Measurements from ENCODE around the gene IVNS1ABP.
A peak's percentile ranks its signal among the peaks of the same experiment; 100 is the strongest.
"Not testable (repeated sequence)": the region's sequence is repeated elsewhere in the genome, so short reads cannot be mapped to it uniquely, and the experiment has no call there.

The IVNS1ABP gene

DNA sequence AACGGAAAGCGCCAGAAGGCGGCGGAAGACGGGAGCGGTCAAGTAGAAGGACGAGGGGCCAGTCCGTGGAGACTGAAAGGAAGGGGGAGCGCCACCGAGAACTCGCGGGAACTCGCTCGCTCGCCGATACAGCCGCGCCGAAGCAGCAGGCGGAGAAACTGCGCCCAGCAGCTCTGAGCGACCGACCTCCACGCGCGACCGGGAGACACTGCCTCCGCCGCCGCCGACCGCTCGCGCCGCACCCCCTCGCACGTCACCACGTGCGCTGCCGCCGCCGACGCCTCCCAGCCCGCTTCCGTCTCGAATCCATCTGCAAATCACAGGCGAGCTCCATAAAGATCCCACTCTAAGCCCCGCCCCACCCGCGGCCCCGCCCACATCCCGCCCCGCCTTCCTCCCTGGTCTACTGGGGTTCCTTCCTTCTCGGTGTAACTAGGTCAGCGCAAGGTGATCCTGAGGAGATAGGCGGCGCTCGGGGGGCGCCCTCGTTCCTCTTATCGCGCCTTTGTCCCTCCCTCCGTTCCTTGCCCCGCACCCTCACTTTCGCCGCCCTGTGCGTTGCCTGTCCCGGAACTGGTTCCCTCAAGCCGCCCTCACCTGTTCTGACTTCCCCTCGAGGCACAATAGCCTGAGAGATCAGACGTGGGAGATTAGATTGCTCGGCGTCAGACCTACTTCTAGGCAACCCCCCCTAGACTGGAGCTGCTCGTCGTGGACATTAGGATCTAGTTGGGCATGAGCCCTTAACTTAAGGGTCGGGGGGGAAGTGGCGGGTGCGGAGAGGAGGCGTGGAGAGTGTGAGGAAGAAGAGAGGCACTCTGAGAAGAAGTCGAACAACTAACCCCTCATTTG is at the start of gene IVNS1ABP:
Gene IVNS1ABP (minus strand): TSS at position 210 of the 852 bp plus-strand sequence. CDS start 7,750 bp downstream, outside the sequence.
- DNase-seq (ENCODE audit: low spot score), result peak; percentile 97
- POLR2A ChIA-PET (ENCODE audit: low non-redundant PET), result interaction anchor here (0.6 to 0.7 kb wide), 4 partner anchors 20 to 552 kb away, joined by 3 to 6 read pairs (median 4); no protein-coding TSS in a partner anchor
- TF ChIP-seq, protein P1, sequence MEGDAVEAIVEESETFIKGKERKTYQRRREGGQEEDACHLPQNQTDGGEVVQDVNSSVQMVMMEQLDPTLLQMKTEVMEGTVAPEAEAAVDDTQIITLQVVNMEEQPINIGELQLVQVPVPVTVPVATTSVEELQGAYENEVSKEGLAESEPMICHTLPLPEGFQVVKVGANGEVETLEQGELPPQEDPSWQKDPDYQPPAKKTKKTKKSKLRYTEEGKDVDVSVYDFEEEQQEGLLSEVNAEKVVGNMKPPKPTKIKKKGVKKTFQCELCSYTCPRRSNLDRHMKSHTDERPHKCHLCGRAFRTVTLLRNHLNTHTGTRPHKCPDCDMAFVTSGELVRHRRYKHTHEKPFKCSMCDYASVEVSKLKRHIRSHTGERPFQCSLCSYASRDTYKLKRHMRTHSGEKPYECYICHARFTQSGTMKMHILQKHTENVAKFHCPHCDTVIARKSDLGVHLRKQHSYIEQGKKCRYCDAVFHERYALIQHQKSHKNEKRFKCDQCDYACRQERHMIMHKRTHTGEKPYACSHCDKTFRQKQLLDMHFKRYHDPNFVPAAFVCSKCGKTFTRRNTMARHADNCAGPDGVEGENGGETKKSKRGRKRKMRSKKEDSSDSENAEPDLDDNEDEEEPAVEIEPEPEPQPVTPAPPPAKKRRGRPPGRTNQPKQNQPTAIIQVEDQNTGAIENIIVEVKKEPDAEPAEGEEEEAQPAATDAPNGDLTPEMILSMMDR (conservative IDR thresholded peaks at IDR 0.05; ENCODE audit: low read depth), result peak; percentile 61
- CTCF ChIA-PET, result interaction anchor here (0.5 to 1.6 kb wide), 7 partner anchors 27 to 363 kb away, joined by 3 to 5 read pairs (median 3); no protein-coding TSS in a partner anchor
- H3K27ac ChIP-seq, result peak within 1 kb of the TSS; percentile 95

DNA sequence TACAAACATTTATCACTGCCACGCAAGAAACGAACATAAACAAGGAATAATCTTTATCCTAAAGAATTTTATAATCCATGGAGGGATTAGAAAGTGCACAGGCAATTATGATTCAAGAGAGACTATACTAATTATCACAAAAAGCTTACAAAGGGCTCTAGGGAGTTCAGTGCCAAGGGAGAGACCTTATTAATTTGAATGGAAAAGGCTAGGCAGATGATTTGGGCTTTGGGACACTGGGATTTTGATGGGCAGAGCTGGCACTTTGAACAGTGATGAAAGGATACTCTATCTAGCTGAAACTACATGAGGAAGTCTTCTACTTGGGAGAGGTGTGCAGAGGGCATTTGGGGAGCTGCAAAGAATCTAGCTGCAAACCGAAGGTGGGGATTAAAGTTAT is 48.9 kb upstream of the IVNS1ABP start:
- H3K27ac ChIP-seq, result no peak overlapping the region
- ChIA-PET CTCF (interaction anchor here (0.6 kb wide), 2 partner anchors 33 to 1102 kb away, joined by 4 to 6 read pairs; no protein-coding TSS in a partner anchor), POLR2A (ENCODE audit: low non-redundant PET) (interaction anchor here (0.5 to 0.7 kb wide), 2 partner anchors 50 to 518 kb away, joined by 3 to 4 read pairs; no protein-coding TSS in a partner anchor)
- DNase-seq (ENCODE audit: low spot score), result no peak
- TF ChIP-seq, protein P1 (conservative IDR thresholded peaks at IDR 0.05; ENCODE audit: low read depth), result no peak

DNA sequence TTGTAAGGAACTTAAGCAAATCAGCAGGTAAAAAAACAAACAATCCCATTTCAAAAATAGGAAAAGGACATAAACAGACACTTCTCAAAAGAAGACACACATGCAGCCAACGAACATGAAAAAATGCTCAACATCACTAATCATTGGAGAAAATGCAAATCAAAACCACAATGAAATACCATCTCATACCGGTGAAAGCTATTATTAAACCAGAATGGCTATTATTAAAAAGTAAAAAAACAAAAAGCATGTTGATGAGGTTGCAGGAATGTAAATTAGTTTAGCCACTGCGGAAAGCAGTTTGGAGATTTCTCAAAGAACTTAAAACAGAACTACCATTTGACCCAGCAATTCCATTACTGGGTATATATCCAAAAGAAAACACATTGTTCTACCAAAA is 47.5 kb upstream of the IVNS1ABP start:
- DNase-seq (ENCODE audit: low spot score); POLR2A ChIA-PET (ENCODE audit: low non-redundant PET); H3K27ac ChIP-seq: not testable (repeated sequence)
- CTCF ChIA-PET, result interaction anchor here (0.8 kb wide), 1 partner anchor 232 kb away, joined by 3 read pairs; no protein-coding TSS in a partner anchor

DNA sequence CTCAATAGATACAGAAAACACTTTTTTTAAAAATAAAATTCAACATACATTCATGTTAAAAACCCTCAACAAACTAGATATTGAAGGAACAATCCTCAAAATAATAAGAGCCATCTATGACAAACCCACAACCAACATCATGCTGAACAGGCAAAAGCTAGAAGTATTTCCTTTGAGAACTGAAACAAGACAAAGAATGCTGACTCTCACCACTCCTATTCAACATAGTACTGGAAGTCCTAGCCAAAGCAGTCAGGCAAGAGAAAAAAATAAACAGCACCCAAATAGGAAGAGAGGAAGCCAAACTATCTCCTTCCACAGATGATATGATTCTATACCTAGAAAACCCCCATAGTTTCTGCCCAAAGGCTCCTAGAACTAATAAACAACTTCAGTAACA is 46.2 kb upstream of the IVNS1ABP start:
- POLR2A ChIA-PET (ENCODE audit: low non-redundant PET), result no interaction called here
- TF ChIP-seq, protein P1 (conservative IDR thresholded peaks at IDR 0.05; ENCODE audit: low read depth), result no peak
- no peak for DNase-seq (ENCODE audit: low spot score)
- no peak overlapping the region for H3K27ac ChIP-seq
- CTCF ChIA-PET, result interaction anchor here (0.8 kb wide), 1 partner anchor 1974 kb away, joined by 3 read pairs; no protein-coding TSS in a partner anchor

DNA sequence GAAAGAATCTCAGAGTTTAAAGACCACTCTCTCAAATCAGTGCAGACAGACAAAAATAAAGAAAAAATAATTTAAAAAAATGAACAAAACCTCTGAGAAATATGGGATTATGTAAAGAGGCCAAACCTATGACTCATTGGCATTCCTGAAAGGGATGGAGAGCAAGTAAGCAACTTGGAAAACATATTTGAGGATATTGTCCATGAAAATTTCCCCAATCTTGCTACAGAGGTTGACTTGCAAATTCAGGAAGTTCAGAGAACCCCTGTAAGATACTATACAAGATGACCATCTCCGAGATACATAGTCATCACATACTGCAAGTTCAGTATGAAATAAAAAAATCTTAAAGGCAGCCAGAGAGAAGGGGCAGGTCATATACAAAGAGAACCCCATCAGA is 43.7 kb upstream of the IVNS1ABP start:
- ChIA-PET POLR2A (ENCODE audit: low non-redundant PET) (no interaction called here), CTCF (no interaction called here)
- no peak for DNase-seq (ENCODE audit: low spot score)
- peak overlapping the region; percentile 73 for H3K27ac ChIP-seq
- TF ChIP-seq, protein P1 (conservative IDR thresholded peaks at IDR 0.05; ENCODE audit: low read depth), result no peak

DNA sequence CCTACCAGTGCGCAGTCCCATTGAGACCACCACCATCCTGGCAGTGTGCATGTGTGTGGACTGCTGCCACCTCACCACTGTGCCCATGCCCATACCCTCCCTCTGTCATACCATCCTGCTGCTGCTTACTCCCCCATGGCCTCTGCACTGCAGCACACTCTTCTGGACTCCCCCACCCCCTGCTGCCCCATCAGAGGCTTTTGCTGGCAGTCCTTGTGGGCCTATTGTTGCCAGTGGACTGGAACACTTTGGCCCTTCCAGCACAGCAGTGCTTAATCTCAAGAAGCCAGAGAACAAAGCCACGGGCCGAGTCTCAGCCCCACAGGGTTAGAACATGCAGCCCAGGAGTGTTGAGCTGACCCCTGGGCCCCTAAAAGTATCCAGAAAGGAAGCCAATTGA is 41.9 kb upstream of the IVNS1ABP start:
- CTCF ChIA-PET, result interaction anchor here (0.5 kb wide), 1 partner anchor 156 kb away, joined by 5 read pairs; no protein-coding TSS in a partner anchor

More for the DNA sequence above, 41.9 kb upstream of the IVNS1ABP start:
- POLR2A ChIA-PET (ENCODE audit: low non-redundant PET), result no interaction called here
- no peak for DNase-seq (ENCODE audit: low spot score)
- TF ChIP-seq, protein P1 (conservative IDR thresholded peaks at IDR 0.05; ENCODE audit: low read depth), result no peak
- H3K27ac ChIP-seq, result no peak overlapping the region

Data from RWPE1 (cell line).